Measurements from ENCODE around the gene WDR83. TPM values are rescaled to one million over a fixed set of nuclear protein-coding genes. Genes with fewer than 3 reads are reported as not detected.
"Not testable (repeated sequence)": the region's sequence is repeated elsewhere in the genome, so short reads cannot be mapped to it uniquely, and the experiment has no call there.

WDR83 gene
- total RNA-seq (9.1 and 12.2 TPM in 2 replicates), polyA plus RNA-seq (19.5 and 21.5 TPM in 2 replicates)

GRCh38 chr19:12666265-12667048, at the start of gene WDR83, which contains the start of gene MAN2B1:
WDR83 (plus strand) TSS chr19:12666807; CDS start chr19:12669791, 2,984 bp downstream.
MAN2B1 (minus strand) TSS chr19:12666742; CDS start chr19:12666701, 41 bp downstream.
- Histone ChIP-seq H3K4me2 (peak within 1 kb of the TSS; percentile 98), H3K4me1 (ENCODE audit: insufficient read depth) (peaks cover 14% of the 10 kb centered on the region), H3K79me2 (peaks cover 44% of the 10 kb centered on the region), H3K27me3 (no peaks in the 10 kb centered on the region), H2AFZ (peak within 1 kb of the TSS; percentile 82), H3K9me3 (ENCODE audit: low read depth) (no peaks in the 10 kb centered on the region), H3K4me3 (peak within 1 kb of the TSS; percentile 91), H4K20me1 (ENCODE audit: insufficient read depth, poor library complexity, severe bottlenecking) (no peaks in the 10 kb centered on the region), H3K27ac (peak within 1 kb of the TSS; percentile 77), H3K9me2 (replicated peaks; ENCODE audit: insufficient read depth) (no peaks in the 10 kb centered on the region), H3K36me3 (replicated peaks; ENCODE audit: insufficient read depth, low read depth) (no peaks in the 10 kb centered on the region)
- DNase-seq (ENCODE audit: low spot score): peak; percentile 93
- TF ChIP-seq EZH2 (IDR thresholded peaks at IDR 0.05; ENCODE audit: borderline replicate concordance) (no peak), EZH2phosphoT487 (IDR thresholded peaks at IDR 0.05; ENCODE audit: low read depth, severe bottlenecking, unreplicated experiment) (no peak), CTCF (IDR thresholded peaks at IDR 0.05; ENCODE audit: poor library complexity) (no peak)
- 8% methylated on average over 31 of the region's 46 CpGs for WGBS (ENCODE audit: low lambda C conversion rate, missing lambda C conversion rate)

GRCh38 chr19:12617646-12618045, 49.0 kb upstream of the WDR83 start:
- Histone ChIP-seq H3K79me2 (peaks cover 91% of the 10 kb centered on the region), H3K27ac (no peak overlapping the region), H3K4me3 (no peak overlapping the region), H3K36me3 (replicated peaks; ENCODE audit: insufficient read depth, low read depth) (no peaks in the 10 kb centered on the region), H4K20me1 (ENCODE audit: insufficient read depth, poor library complexity, severe bottlenecking) (peaks cover 40% of the 10 kb centered on the region), H3K27me3 (no peaks in the 10 kb centered on the region), H2AFZ (no peak overlapping the region), H3K4me2 (no peak overlapping the region), H3K9me3 (ENCODE audit: low read depth) (no peaks in the 10 kb centered on the region), H3K9me2 (replicated peaks; ENCODE audit: insufficient read depth) (no peaks in the 10 kb centered on the region), H3K4me1 (ENCODE audit: insufficient read depth) (no peaks in the 10 kb centered on the region)
- WGBS (ENCODE audit: low lambda C conversion rate, missing lambda C conversion rate): 91% methylated on average over 4 of the region's 4 CpGs
- DNase-seq (ENCODE audit: low spot score): no peak
- no peak for TF ChIP-seq EZH2 (IDR thresholded peaks at IDR 0.05; ENCODE audit: borderline replicate concordance)
- TF ChIP-seq EZH2phosphoT487 (IDR thresholded peaks at IDR 0.05; ENCODE audit: low read depth, severe bottlenecking, unreplicated experiment): no peak
- TF ChIP-seq CTCF (IDR thresholded peaks at IDR 0.05; ENCODE audit: poor library complexity): no peak

- not testable (repeated sequence) for H3K27me3 ChIP-seq; H3K27ac ChIP-seq; H2AFZ ChIP-seq; H3K36me3 ChIP-seq (replicated peaks; ENCODE audit: insufficient read depth, low read depth); DNase-seq (ENCODE audit: low spot score); H3K4me2 ChIP-seq; H3K4me3 ChIP-seq; H3K4me1 ChIP-seq (ENCODE audit: insufficient read depth); H3K9me2 ChIP-seq (replicated peaks; ENCODE audit: insufficient read depth)
- WGBS (ENCODE audit: low lambda C conversion rate, missing lambda C conversion rate): 96% methylated on average over 8 of the region's 26 CpGs
- Histone ChIP-seq H3K79me2 (peaks cover 67% of the 10 kb centered on the region), H4K20me1 (ENCODE audit: insufficient read depth, poor library complexity, severe bottlenecking) (peaks cover 25% of the 10 kb centered on the region), H3K9me3 (ENCODE audit: low read depth) (peaks cover 15% of the 10 kb centered on the region)
Measured at GRCh38 chr19:12621253-12622024, 45.2 kb upstream of the WDR83 start.

Measured in hepatocyte (in vitro differentiated cells).